COLO668 (cell line): ENCODE results near the gene DNMT3B.
"Not testable (repeated sequence)": the region's sequence is repeated elsewhere in the genome, so short reads cannot be mapped to it uniquely, and the experiment has no call there.

Source experiments
- DNase-seq: peaks from one replicate; lab custom pipeline; 2025; ENCODE audit not compliant: unreplicated experiment; lab: John Stamatoyannopoulos, UW

DNMT3B gene

GRCh38 chr20:32789896-32790750 is 27.9 kb downstream of the DNMT3B start:
- DNase-seq: peak; percentile 72

DNA sequence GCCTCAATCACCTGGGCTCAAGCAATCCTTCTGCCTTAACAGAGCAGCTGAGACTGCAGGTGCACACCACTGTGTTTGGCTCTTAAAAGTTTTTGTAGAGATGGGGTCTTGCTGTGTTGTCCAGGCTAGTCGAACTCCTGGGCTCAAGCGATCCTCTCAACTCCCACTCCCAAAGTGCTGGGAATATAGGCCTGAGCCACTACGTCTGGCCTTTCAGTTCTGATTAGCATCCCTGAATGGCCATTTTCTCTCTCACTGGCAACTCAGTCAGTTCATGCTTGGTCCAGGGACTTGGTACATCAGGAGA is 28.5 kb downstream of the DNMT3B start:
- DNase-seq: no peak

DNA sequence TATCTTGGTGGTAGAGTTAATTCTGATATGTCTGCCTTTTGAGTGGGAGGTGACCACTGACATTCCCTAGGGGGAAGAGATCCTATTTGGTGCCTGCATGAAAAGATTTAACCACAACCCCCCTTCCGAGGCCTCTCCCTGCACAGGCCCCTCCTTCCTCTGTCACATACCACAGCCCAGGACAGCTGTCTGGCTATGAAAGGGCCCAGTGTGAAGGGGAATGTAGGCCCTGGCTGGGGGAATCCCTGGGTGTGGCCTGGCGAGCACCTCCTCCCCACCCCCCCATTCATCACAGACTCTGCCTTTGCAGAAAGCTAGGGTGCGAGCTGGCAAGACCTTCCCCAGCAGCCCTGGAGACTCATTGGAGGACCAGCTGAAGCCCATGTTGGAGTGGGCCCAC is 30.1 kb downstream of the DNMT3B start:
- DNase-seq: no peak

GRCh38 chr20:32792731-32793458 is 30.7 kb downstream of the DNMT3B start:
- no peak for DNase-seq

DNA sequence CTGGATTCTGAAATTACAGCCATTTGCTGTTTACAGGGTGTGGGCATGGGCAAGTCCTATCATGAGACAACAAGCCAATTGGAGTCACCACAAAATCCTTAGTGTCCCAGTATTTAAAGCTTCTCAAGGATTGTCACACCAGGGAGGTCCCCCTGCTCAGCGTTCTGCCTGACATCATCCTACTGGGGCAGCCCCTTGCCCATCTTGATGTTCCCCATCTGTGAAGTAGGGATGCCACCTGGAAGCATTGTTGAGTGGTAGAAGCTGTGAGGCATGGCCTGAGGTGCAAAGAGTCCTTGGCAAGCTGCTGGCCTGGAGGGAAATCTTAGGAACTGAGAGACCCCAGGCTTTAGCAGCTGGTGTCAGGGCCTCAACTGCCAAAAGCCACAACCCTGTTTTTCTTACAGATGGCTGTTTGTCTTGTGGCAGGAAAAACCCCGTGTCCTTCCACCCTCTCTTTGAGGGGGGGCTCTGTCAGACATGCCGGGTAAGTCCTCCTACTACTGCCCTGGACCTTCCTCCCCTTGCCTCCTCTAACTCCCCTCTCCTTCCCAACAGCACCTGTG is 34.3 kb downstream of the DNMT3B start:
- DNase-seq: no peak

DNA sequence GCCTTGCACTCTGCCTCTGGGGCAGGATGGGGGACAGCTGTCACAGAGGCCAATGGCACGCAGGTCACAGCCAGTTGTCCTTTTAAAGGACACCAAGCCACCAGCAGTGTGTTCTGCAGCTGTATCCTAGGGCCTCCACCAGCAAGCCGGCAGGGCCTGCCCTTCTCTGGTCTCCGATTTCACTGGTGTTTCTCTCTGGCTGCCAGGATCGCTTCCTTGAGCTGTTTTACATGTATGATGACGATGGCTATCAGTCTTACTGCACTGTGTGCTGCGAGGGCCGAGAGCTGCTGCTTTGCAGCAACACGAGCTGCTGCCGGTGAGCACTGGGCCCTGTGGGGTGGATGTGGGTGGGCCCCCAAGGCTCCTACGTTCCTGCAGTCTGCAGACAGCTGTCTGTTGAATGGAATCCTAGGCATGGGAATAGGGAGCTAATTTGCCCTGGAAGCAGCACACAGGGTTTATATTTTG is 34.8 kb downstream of the DNMT3B start:
- DNase-seq: no peak

GRCh38 chr20:32797571-32797970 is 35.4 kb downstream of the DNMT3B start:
- not testable (repeated sequence) for DNase-seq

GRCh38 chr20:32798046-32798981 is 36.1 kb downstream of the DNMT3B start:
- DNase-seq: no peak

DNA sequence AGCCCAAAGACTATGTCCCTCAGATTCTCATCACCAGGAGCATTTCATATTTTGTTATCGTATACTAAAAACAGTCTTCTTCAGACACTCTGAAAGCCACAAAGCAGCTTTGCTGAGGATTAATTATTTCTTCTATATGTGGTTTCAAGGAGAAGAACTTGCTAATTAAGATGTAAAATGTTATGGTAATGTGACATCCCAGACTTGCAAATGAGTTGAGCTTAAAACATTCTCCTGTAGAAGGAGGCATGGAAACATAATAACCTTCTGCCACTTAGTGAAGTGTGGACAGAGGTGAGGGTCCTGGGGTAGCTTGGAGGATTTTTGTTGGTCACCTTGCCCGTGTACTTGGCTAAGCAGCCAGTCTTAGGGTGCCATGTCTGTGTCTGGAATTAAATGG is 40.9 kb downstream of the DNMT3B start:
- no peak for DNase-seq

GRCh38 chr20:32804022-32804715 is 42.0 kb downstream of the DNMT3B start:
- no peak for DNase-seq

- DNase-seq: no peak
These were observed 42.6 kb downstream of the DNMT3B start for GRCh38 chr20:32804817-32805216.

DNA sequence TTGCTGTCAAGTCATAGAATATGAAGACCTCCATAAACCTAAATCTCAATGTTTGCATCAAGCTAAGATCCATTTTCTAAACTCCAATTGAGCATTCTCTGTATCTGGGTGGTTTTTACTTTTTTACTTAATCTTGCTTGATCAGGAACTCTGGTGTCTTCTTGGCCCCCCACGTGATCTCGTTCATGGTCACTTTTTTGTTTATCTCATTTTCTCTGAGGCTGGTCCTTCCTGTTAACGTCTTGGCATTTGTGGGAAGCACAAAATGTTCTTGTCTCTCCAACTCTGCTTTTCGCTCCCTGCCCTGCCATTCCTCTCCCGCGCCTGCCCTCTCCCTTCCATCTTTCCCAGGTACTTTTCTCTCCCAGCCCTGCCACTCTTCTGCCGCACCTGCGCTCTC is 43.5 kb downstream of the DNMT3B start:
- no peak for DNase-seq

DNA sequence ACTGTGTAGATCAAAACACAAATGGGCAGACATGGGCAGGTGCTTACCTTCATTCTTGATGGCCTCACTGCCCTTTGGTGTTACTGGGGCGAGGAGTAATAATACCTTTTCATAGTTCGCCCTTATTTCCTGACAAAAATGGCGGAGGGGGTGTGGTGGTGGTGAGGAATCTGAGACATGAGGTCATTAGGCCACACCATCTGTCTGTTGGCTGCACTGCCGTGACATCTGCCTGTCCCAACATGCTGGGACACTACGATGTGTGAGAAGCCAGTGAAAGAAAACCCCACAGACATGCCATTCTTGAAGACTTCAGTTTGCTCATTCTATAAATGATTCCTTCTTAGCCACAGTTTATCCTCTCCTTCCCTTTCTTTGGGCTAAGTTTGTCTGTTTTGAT is 44.2 kb downstream of the DNMT3B start:
- DNase-seq: no peak

DNA sequence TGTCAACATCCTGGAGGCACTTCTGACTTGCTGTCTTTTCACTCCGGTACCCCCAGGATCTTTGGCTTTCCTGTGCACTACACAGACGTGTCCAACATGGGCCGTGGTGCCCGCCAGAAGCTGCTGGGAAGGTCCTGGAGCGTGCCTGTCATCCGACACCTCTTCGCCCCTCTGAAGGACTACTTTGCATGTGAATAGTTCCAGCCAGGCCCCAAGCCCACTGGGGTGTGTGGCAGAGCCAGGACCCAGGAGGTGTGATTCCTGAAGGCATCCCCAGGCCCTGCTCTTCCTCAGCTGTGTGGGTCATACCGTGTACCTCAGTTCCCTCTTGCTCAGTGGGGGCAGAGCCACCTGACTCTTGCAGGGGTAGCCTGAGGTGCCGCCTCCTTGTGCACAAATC is 45.5 kb downstream of the DNMT3B start:
- peak; percentile 39 for DNase-seq

GRCh38 chr20:32808438-32808837 is 46.3 kb downstream of the DNMT3B start:
- no peak for DNase-seq

DNA sequence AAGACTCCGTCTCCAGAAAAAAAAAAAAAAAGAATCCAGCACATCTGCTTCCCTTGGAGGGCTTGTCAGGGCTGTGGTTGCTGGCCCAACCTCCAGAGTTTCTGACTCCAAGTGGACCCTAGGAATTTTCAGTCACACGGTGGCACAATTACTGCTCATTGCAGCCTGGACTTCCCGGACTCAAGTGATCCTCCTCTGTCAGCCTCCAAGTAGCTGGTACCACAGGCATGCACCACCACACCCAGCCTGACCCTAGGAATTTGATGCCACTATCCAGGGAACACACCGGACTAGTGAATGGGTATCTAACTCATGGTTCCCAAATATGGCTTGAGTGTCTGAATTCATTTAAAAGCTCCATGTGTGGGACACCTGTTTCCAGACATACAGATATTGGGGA is 47.7 kb downstream of the DNMT3B start:
- DNase-seq: no peak

DNA sequence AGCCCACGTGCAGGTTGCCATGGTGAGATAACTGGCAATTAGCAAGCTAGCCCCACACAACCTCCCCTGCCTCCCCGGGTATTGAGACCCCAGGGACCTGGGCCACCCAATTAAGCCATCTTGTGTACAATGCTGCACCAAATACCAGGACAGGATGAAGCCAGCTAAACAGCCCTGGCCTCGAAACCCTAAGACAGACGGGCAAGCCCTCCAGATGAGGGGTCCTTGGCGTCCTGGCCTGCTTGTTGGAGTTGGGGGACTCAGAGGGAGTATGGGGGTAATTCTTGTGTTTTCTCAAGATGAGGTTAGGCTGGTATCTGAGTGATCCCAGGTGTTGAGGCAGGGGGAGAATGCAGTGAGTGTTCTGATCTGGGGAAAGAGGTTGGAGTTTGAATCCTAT is 48.8 kb downstream of the DNMT3B start:
- no peak for DNase-seq

GRCh38 chr20:32811886-32812285 is 49.7 kb downstream of the DNMT3B start:
- no peak for DNase-seq

- DNase-seq: peak; percentile 92
These were observed 58.0 kb downstream of the DNMT3B start for GRCh38 chr20:32819992-32820697.
